ENCODE measurements around the gene NAT9. TPM values are rescaled to one million over a fixed set of nuclear protein-coding genes. Genes with fewer than 3 reads are reported as not detected.

NAT9 gene
- total RNA-seq, 1 experiment from 2014 or later, result 18.5 TPM

DNA sequence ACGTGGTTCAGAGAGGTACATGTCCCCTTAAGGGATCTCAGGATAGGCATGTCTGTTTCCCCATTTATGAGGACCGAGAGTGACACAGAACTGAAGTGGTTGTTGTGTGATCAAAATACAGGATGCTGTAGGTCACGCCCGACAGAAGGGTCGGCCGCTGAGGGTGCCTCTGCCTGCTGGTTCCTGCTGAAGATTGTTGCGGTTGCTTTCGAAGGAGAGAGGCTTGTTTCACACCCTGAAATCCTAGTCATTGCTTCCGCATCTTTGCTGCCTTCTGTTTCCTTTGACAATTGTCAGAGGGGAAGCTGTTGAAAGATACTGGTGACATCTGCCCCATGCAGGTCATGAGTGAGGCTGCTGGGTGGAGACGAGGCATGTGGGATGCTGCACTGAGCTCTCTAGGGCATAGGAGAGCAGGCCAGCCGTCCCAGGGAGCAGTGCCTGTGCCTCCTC lies 3.8 kb upstream of the NAT9 start:
- no peak for DNase-seq (ENCODE audit: low read depth)

DNA sequence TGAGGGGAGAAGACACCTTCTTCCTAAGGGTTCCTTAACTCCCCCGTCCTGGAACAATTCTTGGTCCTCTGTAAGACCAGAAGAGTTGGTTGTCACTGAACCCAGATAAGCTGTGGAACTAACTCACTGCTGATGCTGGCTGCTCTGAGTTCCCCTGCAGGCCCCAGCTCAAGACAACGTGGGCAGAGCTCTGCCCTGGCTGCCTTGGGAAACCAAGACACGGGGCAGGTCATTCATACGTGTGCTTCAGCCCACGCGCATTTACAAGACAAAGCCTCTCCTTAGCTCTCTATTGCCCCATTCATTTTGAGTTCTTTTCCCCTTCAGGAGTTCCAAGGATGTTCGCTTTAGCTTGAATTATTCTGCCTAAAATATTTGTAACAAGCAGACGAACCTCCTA lies 3.4 kb upstream of the NAT9 start:
- DNase-seq (ENCODE audit: low read depth), result no peak

DNA sequence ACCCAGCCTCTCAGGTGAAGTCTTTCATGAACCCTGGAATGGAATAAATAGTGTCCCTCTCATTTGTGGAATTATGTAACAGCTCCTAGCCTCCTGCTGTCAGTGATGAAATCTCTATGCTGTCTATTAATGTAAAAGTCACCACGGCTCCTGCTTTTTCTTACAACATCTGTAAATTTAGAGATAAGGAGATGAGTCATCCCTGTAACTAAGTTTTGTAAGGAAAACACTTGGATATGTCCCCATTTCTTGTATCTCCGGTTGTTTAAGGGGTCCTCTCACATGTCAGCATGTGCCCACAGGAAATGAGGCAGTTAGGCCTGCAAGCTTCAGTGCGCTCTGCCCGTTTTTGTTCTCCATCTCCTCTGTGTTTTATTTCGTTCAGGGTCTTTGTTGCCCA lies 2.8 kb upstream of the NAT9 start:
- no peak for DNase-seq (ENCODE audit: low read depth)

DNA sequence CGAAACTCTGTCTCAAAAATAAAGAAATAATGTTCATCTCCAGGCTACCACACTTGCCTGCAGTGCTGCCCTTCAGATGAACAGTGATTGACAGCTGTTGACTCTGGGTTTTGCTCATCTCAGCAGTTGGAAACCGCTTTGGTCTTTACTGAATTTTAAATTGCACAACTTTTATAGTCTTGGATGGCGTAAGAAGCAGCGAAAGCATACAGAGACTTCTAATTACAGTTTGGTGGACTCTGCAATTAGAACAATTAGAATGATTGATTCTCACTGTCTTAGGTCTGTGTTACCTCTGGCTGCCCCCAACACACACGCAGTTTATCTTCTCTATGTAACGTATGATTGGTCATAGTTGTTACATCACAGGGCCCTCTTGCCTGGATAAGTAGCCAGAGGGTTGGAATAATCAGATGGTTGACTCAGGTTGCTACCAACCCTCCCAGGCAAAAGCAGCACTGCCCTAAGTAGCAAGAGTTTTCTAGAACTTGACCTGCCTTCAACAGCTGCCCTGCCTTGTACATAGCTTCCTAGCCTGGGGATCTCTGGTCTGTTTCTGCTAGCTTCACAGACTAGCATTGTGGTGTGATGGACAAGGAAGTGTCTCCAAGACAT lies 1.9 kb upstream of the NAT9 start:
- no peak for DNase-seq (ENCODE audit: low read depth)

DNA sequence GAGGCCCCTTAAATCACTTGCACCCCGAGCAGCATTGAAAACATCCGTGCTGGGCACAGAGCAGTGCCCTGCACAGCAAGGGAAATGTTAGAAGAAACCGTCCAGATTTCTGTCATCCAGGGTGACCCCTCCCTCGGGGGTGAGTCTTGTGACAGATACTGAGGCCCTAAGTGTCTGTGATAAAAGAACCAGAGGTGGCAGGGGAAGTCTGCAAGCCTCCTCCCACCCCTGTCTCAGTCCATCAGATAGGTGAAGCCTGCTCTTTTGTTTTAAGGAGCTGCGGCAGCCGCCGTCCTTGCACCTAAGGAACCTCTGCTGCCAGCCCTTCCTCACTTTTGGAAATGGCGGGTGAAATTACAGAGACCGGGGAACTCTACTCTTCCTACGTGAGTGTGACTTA lies 845 bp upstream of the NAT9 start:
- no peak for DNase-seq (ENCODE audit: low read depth)

DNA sequence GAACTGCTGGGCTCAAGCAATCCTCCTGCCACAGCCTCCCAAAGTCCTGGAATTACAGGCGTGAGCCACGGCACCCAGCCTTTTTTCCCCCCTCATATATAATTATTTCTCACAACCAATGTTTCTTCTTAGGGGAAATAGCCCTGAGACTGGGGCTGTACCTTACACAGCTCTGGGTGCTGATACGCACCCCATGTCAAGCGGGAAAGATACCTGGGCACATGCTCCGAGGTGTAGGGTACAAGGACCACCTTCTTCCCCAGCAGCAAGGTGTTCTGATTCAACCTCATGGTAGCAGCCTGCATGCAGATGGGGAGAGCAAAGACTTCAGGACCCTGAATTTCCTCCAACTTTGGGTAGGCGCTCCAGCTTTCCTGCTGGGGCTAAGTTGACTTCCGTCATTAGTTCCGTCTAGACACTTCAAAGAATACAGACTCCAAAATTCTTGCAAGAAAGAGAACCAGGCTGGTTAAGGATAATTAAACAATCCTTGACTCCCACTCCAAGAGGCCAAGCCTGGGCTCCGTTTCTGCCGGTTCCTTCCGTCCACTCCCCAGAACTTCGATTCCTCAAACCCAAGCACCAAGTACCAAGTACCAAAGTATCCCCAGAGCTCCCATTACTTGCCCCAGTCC lies 619 bp downstream of the NAT9 start:
- no peak for DNase-seq (ENCODE audit: low read depth)

DNA sequence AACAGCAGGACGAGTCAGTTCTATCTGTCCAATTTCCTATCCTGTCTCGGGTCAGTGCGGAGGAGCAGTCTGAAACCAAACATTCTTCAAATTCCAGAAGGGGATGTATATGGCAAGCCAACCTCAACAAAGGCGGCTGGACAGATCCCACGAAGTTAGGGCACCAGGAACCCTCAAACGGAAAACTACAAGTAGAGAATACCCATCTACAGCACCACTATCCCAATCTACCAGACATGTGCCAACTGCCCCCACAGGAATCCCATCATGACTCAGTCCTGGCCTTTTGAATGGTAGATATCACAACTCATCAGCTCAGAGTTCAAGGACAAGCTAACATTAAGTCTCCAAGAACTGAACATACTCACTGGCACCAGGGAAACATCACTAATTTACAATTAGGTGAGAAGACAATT lies 2.3 kb downstream of the NAT9 start:
- peak; percentile 57 for DNase-seq (ENCODE audit: low read depth)

DNA sequence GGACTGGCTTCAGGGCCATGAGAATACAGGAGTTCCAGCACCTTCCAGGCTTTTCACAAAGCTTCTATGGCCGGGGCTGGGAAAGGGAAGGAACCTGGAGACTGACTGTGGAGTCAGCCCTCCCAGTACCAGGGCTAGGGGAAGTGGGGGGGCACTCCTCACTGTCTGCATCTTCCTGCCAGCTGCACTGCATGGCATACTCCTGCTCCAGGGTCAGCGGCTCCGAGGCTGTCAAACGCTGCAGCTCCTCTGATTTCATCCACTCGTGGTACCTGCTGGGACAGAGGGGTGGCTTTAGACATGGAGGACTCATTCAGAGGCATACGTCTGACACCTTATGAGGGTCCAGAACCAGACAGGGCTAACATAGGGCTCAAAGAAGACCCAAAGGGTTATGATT lies 2.7 kb downstream of the NAT9 start:
- no peak for DNase-seq (ENCODE audit: low read depth)

DNA sequence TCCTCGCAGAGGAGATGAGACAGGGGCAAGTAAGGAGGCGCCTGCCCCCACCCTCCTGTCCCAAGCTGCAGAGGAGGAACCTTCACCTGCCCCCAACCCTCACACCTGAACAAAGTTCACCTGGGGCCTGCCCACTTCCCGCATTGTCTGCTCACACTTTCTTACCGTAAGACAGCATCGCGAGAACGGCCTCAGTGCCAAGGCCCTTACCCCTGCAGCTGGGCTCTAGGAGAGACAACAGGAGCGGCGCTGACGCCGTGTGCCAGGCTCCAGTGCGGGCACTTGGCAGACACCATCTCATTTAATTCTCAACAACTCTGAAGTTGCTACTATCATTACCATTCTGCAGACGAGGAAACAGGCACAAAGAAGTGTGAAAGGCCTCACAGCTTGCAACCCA lies 4.1 kb downstream of the NAT9 start:
- no peak for DNase-seq (ENCODE audit: low read depth)

DNA sequence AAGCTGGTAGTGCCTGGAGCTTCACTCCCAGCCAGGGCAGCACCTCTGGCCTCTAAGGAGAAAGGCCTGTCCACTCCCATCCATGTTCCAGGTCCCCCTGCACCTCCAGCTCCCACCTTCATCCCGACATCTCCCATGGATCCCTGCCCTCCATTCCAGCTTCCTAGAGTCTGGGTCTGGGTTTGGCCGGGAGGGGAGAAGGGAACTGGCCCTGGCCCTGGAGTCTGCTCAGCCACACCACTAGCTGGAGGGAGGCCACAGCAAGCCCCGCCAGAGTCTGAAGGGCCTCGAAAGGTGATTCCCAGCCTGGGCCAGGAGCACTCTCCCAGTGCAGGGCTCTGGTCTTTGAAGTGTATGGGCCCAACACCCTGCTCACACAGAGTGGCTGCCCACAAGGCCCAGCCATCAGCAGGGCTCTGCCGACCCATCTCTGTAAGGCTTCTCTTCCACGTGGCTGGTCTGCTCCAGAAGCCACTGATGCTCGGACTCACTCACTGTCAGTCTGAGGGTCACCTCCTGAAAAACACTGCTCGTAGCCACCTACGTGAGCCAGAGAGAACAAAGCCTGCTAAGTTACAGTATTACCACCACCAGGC lies 4.7 kb downstream of the NAT9 start:
- no peak for DNase-seq (ENCODE audit: low read depth)

DNA sequence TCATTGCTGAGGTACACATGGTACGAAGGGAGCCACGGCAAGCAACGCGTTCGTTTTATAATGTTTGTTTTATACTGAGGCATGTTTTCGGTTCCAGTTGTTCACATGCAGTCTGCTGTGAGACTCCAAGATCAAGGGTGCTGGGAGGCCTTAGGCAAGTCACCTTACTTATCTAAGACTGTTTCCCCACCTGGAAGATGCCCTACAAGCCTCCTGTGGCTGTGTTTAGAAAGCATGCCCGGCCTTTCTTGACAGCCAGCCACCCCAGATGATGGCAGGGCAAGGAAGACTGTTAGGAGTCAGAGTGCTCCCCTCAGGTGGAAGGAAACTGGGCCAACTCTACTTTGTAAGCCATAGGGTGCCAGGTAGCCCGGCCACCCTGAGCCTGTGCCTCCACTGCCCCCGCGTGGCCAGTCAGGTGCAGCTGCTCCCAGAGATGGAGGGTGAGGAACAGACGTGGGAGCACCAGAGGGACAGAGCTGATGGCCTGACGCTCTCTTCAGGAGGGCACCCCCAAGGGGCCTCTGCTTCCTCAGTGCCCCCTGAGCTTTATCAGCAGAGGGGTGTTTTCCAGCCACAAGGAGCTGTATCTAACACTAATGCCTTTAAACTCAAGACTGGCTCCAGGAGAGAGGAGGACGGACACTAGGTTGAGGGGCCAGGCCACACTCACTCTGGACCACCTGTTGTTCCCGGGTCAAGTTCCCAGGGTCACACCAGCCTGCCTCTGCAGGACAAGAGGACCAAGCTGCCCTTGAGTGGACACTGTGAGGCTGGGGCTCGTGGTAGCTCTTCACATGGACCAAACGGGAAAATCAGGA lies 5.4 kb downstream of the NAT9 start:
- DNase-seq (ENCODE audit: low read depth), result peak; percentile 60

DNA sequence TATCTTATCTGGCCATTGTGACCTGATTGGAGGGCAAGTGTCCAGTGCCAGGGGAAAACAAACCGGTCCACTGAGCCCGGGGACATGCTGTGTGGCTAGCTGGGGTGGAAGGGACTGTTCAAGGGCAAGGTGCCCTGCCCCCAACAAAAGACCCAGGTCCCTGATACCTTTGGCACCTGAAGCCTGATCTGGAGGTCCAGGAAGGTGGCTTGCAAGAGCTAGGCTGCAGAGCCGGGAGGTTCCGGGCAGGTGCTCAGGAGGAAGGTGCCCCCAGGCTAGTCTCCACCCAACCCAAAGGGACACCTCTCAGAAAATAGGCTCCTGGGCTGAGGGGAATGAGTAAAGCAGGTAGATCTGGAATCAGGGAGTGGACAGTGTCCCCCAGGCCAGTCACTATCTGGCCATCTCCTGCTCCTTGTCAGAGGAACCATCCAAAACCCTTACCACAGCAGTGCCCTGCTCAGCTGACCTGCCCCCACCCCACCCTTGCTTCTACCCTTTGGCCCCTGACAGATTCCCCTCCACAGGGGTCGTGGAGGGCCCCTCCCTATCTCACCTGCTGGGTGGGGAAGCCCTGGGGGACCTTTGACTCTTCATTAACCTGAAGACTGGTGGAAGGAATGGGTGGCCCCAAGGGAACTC lies 6.2 kb downstream of the NAT9 start:
- no peak for DNase-seq (ENCODE audit: low read depth)

DNA sequence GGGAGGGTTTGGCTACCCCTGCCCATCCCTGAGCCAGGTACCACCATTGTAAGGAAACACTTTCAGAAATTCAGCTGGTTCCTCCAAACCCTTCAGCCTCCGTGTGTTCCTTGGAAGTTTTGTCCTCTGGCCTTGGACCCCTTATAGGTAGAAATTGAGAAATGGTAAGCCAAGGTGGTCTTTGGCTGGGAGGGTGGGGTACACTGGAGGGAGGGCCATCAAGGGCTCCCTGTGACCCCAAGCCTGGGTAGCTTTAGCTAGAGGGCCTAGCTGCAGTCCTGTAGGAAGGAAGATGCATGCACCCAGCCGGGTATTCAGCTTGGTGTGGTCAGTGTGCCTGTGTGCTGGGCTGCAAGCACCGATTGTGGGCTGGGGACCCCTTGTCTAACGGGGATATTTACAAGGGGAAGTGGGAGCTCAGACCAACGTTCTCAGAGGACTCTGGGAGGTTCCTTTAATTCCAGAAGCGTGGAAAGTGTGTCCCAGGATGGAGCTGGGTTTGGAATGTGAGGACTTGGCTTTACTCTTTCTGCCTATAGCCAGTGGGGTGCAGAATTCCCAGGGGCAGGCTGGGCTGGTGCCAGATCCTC lies 6.8 kb downstream of the NAT9 start:
- DNase-seq (ENCODE audit: low read depth), result no peak

DNA sequence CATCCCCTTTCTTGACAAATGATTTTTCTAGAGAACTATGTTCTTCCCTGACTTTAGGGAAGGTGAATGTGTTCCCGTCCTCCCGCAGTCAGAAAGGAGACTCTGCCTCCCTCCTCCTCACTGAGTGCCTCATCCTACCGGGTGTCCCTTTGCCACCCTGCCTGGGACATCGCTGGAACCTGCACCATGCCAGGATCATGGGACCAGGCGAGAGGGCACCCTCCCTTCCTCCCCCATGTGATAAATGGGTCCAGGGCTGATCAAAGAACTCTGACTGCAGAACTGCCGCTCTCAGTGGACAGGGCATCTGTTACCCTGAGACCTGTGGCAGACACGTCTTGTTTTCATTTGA lies 7.4 kb downstream of the NAT9 start:
- DNase-seq (ENCODE audit: low read depth), result no peak

DNA sequence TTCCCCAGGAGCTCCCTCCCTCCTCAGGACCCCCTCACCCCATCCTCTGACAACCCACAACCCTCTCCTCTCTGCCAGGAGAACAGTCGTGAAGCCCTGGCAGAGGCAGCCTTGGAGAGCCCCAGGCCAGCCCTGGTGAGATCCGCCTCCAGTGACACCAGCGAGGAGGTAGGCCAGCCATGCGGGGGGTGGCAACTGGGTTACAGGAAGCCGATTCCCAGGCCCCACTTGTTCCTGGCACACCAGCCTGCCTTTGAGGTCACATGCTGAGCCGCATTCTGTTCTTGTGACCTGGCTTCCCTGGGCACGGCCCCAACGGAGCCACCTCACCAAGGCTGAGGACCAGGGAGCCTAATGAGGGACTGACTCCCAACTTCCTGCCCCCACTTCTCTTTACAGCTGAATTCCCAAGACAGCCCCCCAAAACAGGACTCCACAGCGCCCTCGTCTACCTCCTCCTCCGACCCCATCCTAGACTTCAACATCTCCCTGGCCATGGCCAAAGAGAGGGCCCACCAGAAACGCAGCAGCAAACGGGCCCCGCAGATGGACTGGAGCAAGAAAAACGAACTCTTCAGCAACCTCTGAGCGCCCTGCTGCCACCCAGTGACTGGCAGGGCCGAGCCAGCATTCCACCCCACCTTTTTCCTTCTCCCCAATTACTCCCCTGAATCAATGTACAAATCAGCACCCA lies 7.9 kb downstream of the NAT9 start:
- peak; percentile 92 for DNase-seq (ENCODE audit: low read depth)

DNA sequence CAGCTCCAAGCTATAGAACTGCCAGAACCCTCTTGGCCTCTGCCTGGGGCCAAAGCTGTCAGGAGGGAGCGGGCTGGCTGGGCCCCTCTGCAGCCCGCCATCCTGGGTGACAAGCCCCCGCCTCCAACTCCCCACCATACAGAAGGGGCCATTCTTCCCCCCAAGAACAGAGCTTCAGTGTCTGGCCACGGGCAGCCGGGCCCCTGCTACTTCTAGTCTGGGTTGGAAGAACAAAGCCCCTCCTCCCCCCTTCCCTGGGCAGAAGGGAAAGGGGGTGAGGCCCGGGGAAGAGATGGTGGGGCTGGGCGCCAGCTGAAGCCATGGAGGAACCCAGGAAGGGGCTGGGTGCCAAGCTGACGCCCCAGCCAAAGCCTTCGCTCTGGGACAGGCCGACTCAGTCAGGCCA lies 9.0 kb downstream of the NAT9 start:
- no peak for DNase-seq (ENCODE audit: low read depth)

DNA sequence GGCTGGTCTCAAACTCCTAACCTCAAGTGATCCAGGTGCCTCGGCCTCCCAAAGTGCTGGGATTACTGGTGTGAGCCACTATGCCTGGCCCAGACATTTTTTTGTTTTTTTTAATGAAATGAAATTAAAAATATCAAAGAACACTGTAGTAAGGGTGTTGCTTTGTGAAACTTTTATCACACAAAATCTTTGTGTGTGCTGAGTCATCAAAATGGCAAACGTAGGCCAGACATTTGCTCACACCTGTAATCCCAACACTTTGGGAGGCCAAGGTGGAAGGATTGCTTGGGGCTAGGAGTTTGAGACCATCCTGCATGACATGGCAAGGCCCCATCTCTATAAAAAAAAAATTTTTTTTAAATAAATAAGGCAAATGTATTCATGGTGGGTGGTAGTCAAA lies 9.7 kb downstream of the NAT9 start:
- DNase-seq (ENCODE audit: low read depth), result no peak

DNA sequence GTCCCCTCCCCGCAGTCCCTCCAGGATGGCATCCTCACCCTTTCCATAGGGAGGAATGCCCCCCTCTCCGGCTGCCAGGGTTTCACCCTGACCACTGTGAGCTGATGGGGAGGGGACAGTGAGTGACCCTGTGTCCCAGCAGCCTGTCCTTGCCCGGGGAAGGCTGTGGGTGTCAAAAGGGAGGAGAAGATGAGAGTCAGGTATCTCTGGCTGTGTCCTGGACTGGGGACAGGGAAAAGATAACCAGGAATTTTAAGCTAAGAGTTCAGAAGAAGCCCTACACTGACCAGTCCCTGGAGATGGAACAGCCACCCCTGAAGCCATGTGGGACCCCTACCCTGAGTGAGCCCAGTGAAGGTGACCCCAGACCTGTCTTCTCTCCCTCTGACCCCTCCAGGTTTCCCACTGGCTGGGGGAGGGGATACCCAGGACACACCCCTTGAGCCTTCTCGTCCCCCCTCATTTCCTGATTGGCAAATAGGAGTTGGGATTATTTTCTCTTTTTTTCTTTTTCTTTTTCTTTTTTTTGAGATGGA lies 11.3 kb downstream of the NAT9 start:
- no peak for DNase-seq (ENCODE audit: low read depth)

DNA sequence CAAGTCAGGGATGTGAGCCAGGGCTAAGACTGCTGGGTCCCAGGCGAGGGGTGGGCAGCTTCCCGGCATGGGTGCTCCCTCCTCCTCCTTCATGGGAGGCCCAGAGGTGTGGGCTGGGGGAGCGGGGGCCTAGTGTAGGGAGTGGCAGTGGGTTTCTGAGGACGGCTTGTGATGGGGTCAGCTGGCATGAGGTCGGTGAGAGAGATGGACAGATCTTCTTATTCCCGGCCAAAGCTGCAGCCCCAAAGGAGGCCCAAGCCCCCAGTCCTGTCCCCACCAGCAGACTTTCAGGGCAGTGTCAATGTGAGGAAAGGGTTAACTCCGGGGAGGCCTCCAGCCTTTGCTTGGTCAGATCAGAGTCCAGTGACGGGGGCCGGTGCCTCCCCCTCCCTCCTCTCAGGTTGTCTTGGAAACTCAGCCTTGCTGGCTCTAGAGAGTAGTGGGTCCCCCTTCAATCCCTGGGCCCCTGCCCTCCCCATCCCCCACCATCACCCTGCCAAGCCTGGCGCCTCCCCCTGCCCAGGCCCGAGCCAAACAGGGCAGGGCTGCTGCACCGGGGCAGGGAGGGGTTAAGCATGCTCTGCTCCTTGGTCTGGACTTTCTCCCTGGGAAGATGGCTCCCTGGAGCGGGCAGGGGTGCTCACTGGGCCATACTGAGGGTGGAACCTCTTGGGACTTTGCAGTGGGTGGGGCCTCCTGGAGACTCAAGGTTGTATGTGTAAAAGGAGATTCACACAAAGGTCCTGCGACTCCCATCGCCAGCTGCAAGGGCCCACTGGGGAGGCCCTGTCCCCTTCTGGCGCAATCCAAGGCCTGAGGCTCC lies 12.4 kb downstream of the NAT9 start:
- DNase-seq (ENCODE audit: low read depth), result no peak

DNA sequence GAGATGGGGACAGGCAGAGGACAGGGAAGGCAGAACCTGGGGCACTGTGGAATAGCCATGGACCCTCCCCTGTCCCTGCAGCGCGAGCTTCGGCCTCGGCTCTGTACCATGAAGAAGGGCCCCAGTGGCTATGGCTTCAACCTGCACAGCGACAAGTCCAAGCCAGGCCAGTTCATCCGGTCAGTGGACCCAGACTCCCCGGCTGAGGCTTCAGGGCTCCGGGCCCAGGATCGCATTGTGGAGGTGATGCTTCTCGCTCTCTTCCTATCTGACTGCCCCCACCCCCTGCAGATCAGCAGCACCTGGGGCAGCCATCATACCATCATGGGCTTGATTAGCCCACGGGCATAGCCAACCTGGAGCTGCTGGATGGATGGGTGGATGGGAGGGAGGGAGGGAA lies 14.2 kb downstream of the NAT9 start:
- no peak for DNase-seq (ENCODE audit: low read depth)
